HepG2 (cell line): Measurements from ENCODE around the gene DNAJC30. TPM values are rescaled to one million over a fixed set of nuclear protein-coding genes. Genes with fewer than 3 reads are reported as not detected.

Experiments
- AFF4 ChIP-seq: sonication (generic); formaldehyde crosslinking; IDR thresholded peaks from 2 replicates; pipeline ENCODE4 v1.4.0; 2020; ENCODE audit warnings: missing genetic modification reagents
- ARID2 ChIP-seq: sonication (generic); formaldehyde crosslinking; IDR thresholded peaks from 2 replicates; pipeline ENCODE4 v1.8.1; 2022; ENCODE audit warnings: mild to moderate bottlenecking, missing genetic modification reagents, borderline replicate concordance
- KDM6A ChIP-seq: IDR thresholded peaks from 2 replicates; pipeline ENCODE4 v1.6.1; 2016; ENCODE audit warnings: low read depth
- MED1 ChIP-seq: sonication (generic); formaldehyde crosslinking; IDR thresholded peaks from 2 replicates; pipeline ENCODE4 v1.4.0; 2020; ENCODE audit warnings: missing genetic modification reagents
- NCOA2 ChIP-seq: sonication (generic); formaldehyde crosslinking; IDR thresholded peaks from 2 replicates; pipeline ENCODE4 v1.8.0; 2022; ENCODE audit warnings: inconsistent platforms
- NR2F6 ChIP-seq, 2 experiments: IDR thresholded peaks; 2 replicates each; pipeline ENCODE4 v1.6.1; 2016; ENCODE audit warnings: antibody characterized with exemption in 1 of 2, mild to moderate bottlenecking in 1 of 2
- PHF5A ChIP-seq: IDR thresholded peaks from one replicate; pipeline ENCODE4 v1.6.1; 2018; ENCODE audit warnings: low read depth, missing genetic modification reagents; ENCODE audit not compliant: unreplicated experiment
- RXRB ChIP-seq: IDR thresholded peaks from 2 replicates; pipeline ENCODE4 v1.6.1; 2016; ENCODE audit warnings: borderline replicate concordance, missing genetic modification reagents, missing compliant biosample characterization
- TAF1 ChIP-seq: sonication (generic); formaldehyde crosslinking; IDR thresholded peaks from 2 replicates; pipeline ENCODE4 v1.4.0; 2020; ENCODE audit warnings: missing genetic modification reagents
- TARDBP ChIP-seq: sonication (generic); formaldehyde crosslinking; IDR thresholded peaks from 2 replicates; pipeline ENCODE4 v1.8.0; 2022; ENCODE audit warnings: mild to moderate bottlenecking, missing genetic modification reagents
- TFDP1 ChIP-seq: IDR thresholded peaks from 2 replicates; pipeline ENCODE4 v1.6.1; 2016; ENCODE audit warnings: missing compliant biosample characterization, missing genetic modification reagents, borderline replicate concordance
- ZNF513 ChIP-seq: sonication (generic); formaldehyde crosslinking; conservative IDR thresholded peaks from 2 replicates; pipeline ENCODE4 v1.5.0; 2020; ENCODE audit warnings: missing genetic modification reagents
- ZNF792 ChIP-seq: IDR thresholded peaks from 2 replicates; pipeline ENCODE4 v1.6.1; 2016
- polyA plus RNA-seq, 8 experiments: library from polyadenylated mRNA; depleted of rRNA in 3 of 8; stranded (reverse) in 7 of 8; unstranded in 1 of 8; fragments of >200 nt; fragmentation: Illumina TruSeq in 4 of 8; extraction: Trizol in 4 of 8; gene quantifications; 2 replicates each; pipeline versions ENCODE4 v1.2.1 to v1.2.3, GENCODE V29; 2011 to 2016; ENCODE audit warnings: low read depth in 4 of 8, missing spikeins in 1 of 8, mixed read lengths in 1 of 8; ENCODE audit not compliant: insufficient read depth in 1 of 8
- total RNA-seq, 5 experiments: library from RNA; depleted of rRNA; stranded (reverse); fragments of >200 nt; fragmentation: Illumina TruSeq; extraction: Trizol; gene quantifications; 2 replicates each; pipeline ENCODE4 v1.2.3, GENCODE V29; 2016; ENCODE audit warnings: low read depth in 1 of 5
- TF ChIP-seq, protein P1 (sequence below): sonication (generic); formaldehyde crosslinking; conservative IDR thresholded peaks from 2 replicates; pipeline ENCODE4 v1.8.0; 2022; ENCODE audit warnings: mild to moderate bottlenecking, moderate library complexity, missing genetic modification reagents
- TF ChIP-seq, protein P2 (sequence below): sonication (generic); formaldehyde crosslinking; IDR thresholded peaks from 2 replicates; pipeline ENCODE4 v1.4.0; 2020; ENCODE audit warnings: missing genetic modification reagents
- TF ChIP-seq, protein P3 (sequence below): sonication (generic); formaldehyde crosslinking; IDR thresholded peaks from 2 replicates; pipeline ENCODE4 v1.5.0; 2020; ENCODE audit warnings: missing genetic modification reagents

The DNAJC30 gene
- total and polyA plus RNA-seq, 2 of the 13 experiments (the other 11 are each of a cell fraction or from before 2014, with no cell fraction given), result 3.3 to 3.8 TPM

DNA sequence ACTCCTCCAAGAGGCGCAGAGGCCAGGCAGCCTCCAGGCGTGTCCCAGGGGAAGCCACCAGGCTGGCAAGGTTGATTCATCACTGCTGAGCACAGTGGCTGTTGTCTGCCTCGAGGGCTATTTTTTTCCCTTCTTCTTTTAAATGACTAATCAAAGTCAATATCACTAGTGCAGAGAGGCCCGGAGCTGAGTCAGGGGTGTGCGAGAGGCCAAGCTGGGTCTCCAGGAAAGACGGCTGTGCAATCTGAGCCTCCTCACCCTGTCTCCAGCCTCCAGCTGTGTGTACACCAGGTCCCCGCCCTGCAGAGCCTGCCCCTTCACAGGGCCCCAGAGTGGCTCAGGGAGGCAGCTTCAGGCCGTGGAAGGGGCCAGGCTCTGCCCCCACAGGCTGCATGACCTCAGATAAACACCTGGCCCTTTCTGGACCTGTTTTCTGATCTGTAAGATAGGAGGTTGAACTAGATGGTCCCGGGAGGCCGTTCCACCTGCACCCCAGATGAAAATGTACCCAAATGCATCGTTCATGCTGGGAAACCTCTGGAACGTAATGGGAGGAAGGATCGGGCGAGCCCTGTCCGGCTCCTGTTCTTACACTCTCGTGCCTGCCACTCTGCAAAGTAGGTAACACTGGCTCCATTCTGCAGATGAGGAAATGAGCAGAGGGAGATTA, 32.5 kb upstream of the DNAJC30 start (continued):
- TF ChIP-seq ARID2 (no peak), MED1 (peak; percentile 58; the same call in 1 of the 2 replicates), RXRB (CRISPR knock-in tag) (peak; percentile 81), KDM6A (peak; percentile 82; the same call in 1 of the 2 replicates), PHF5A (CRISPR knock-in tag) (peak; percentile 59), ZNF513 (CRISPR knock-in tag) (no peak), AFF4 (CRISPR knock-in tag) (no peak), NCOA2 (CRISPR knock-in tag) (peak; percentile 40; the same call in 1 of the 2 replicates), TAF1 (CRISPR knock-in tag) (0 out of 2 replicates have a peak, but pooled peaks have one; percentile 17), TFDP1 (CRISPR knock-in tag) (peak; percentile 26; the same call in 1 of the 2 replicates), ZNF792 (peak; percentile 22; the same call in 1 of the 2 replicates), NR2F6 (IDR thresholded peaks at IDR 0.05) (peak; percentile 60), NR2F6 (CRISPR knock-in tag; IDR thresholded peaks at IDR 0.05) (no peak; the same call in 1 of the 2 replicates), TARDBP (CRISPR knock-in tag) (peak; percentile 49; the same call in 1 of the 2 replicates)
- TF ChIP-seq, protein P1, sequence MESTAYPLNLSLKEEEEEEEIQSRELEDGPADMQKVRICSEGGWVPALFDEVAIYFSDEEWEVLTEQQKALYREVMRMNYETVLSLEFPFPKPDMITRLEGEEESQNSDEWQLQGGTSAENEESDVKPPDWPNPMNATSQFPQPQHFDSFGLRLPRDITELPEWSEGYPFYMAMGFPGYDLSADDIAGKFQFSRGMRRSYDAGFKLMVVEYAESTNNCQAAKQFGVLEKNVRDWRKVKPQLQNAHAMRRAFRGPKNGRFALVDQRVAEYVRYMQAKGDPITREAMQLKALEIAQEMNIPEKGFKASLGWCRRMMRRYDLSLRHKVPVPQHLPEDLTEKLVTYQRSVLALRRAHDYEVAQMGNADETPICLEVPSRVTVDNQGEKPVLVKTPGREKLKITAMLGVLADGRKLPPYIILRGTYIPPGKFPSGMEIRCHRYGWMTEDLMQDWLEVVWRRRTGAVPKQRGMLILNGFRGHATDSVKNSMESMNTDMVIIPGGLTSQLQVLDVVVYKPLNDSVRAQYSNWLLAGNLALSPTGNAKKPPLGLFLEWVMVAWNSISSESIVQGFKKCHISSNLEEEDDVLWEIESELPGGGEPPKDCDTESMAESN (CRISPR knock-in tag), result peak; percentile 78
- TF ChIP-seq, protein P2, sequence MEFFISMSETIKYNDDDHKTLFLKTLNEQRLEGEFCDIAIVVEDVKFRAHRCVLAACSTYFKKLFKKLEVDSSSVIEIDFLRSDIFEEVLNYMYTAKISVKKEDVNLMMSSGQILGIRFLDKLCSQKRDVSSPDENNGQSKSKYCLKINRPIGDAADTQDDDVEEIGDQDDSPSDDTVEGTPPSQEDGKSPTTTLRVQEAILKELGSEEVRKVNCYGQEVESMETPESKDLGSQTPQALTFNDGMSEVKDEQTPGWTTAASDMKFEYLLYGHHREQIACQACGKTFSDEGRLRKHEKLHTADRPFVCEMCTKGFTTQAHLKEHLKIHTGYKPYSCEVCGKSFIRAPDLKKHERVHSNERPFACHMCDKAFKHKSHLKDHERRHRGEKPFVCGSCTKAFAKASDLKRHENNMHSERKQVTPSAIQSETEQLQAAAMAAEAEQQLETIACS (CRISPR knock-in tag), result no peak
- TF ChIP-seq, protein P3, sequence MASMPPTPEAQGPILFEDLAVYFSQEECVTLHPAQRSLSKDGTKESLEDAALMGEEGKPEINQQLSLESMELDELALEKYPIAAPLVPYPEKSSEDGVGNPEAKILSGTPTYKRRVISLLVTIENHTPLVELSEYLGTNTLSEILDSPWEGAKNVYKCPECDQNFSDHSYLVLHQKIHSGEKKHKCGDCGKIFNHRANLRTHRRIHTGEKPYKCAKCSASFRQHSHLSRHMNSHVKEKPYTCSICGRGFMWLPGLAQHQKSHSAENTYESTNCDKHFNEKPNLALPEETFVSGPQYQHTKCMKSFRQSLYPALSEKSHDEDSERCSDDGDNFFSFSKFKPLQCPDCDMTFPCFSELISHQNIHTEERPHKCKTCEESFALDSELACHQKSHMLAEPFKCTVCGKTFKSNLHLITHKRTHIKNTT (CRISPR knock-in tag), result no peak
